ENCODE data around the gene TENT4A. TPM values are rescaled to one million over a fixed set of nuclear protein-coding genes. Genes with fewer than 3 reads are reported as not detected.

The TENT4A gene
- total and polyA plus RNA-seq, 2 of the 4 experiments (the other 2 are of a cell fraction): 5.9 to 17.2 TPM

- dilution Hi-C loops (cut with HindIII; ENCODE audit: low sequenced_read_pairs, unreplicated experiment) (no loop called here), in situ Hi-C loops (cut with MboI; ENCODE audit: low sequenced_read_pairs) (no loop called here), intact Hi-C loops (cut with micrococcal nuclease) (no loop called here)
- Histone ChIP-seq H4K8ac (ENCODE audit: low read depth in 2 of 2, low read length in 2 of 2) (no peak overlapping the region), H2AK9ac (replicated peaks; ENCODE audit: low read depth, low read length, poor library complexity) (no peak overlapping the region), H3K18ac (ENCODE audit: low read depth, low read length) (no peak overlapping the region), H4K5ac (ENCODE audit: low read depth, low read length) (no peak overlapping the region), H3K23ac (ENCODE audit: low read depth, low read length) (no peak overlapping the region), H3K79me1 (ENCODE audit: low read depth in 1 of 2, low read length in 2 of 2) (peaks cover 20 to 25% of the 10 kb centered on the region in 2 experiments; a peak in 3 of 4 replicates), H3K9me1 (ENCODE audit: insufficient read depth, low read length) (peaks cover 5% of the 10 kb centered on the region; the same call in 1 of the 2 replicates), H3K4me1 (ENCODE audit: control insufficient read depth, insufficient read depth, low read length) (no peaks in the 10 kb centered on the region), H2BK15ac (ENCODE audit: low read depth, low read length) (no peak overlapping the region), H3K4me2 (ENCODE audit: low read depth, low read length) (no peak overlapping the region), H3K56ac (ENCODE audit: extremely low read depth, insufficient read depth, low read length) (no peak overlapping the region), H3K4me3 (ENCODE audit: insufficient read depth, low read depth, low read length) (no peak overlapping the region), H3K14ac (replicated peaks; ENCODE audit: low read depth, low read length) (no peak overlapping the region), H3K9me3 (ENCODE audit: control insufficient read depth, insufficient read depth, low read length) (no peaks in the 10 kb centered on the region), H3K4ac (ENCODE audit: low read depth, low read length) (no peak overlapping the region), H4K20me1 (ENCODE audit: insufficient read depth, low read length) (peaks cover 8% of the 10 kb centered on the region), H4K91ac (ENCODE audit: insufficient read depth, low read depth, low read length) (no peak overlapping the region), H3K9ac (ENCODE audit: low read depth, low read length) (no peak overlapping the region), H2AFZ (replicated peaks; ENCODE audit: low read length, poor library complexity) (no peak overlapping the region), H3K27ac (ENCODE audit: insufficient read depth, low read length) (no peak overlapping the region), H2BK20ac (ENCODE audit: low read depth, low read length) (no peak overlapping the region), H2AK5ac (ENCODE audit: low read depth, low read length) (no peak overlapping the region), H3K27me3 (ENCODE audit: control insufficient read depth, insufficient read depth, low read length) (no peaks in the 10 kb centered on the region), H2BK5ac (ENCODE audit: low read depth, low read length, poor library complexity, severe bottlenecking) (no peak overlapping the region), H2BK120ac (ENCODE audit: low read depth, low read length) (no peak overlapping the region), H3K36me3 (ENCODE audit: control insufficient read depth, insufficient read depth, low read length) (peaks cover 65% of the 10 kb centered on the region)
- TF ChIP-seq NFE2L2 (IDR thresholded peaks at IDR 0.05; ENCODE audit: low read depth, low read length): no peak
- POLR2A ChIA-PET (ENCODE audit: unreplicated experiment): no interaction called here
- 99% methylated on average over 19 of the region's 29 CpGs; no CpG with 5 or more reads in 1 of the 2 experiments for WGBS, 2 experiments (ENCODE audit: extremely low coverage in 2 of 2, insufficient read length in 1 of 2)
- no peak for DNase-seq
- ATAC-seq (ENCODE audit: low read depth): no peak
- BruUV-seq (replicated peaks): no TSS peak
- CTCF ChIA-PET: interaction anchor here (2.0 kb wide), 1 partner anchor 10 kb away, joined by 5 read pairs; no protein-coding TSS in a partner anchor
Observed at GRCh38 chr5:6754766-6755165, 41.5 kb downstream of the TENT4A start.
